Stimulated activated CD8-positive, alpha-beta memory T cell treated with anti-CD3 and anti-CD28 coated beads, Interleukin-7, amount 100 ng/mL, for 48 hours (primary cell): ENCODE results near the gene ACHE.
A peak's percentile ranks its signal among the peaks of the same experiment; 100 is the strongest.

Experiments
- DNase-seq, 2 donors: peaks; one replicate each; pipeline ENCODE4 v3.0.0-alpha.2; 2020; ENCODE audit warnings: low read depth in 1 of 2; ENCODE audit errors: extremely low read depth in 1 of 2

Gene ACHE

GRCh38 chr7:100886142-100886935, 9.3 kb downstream of the ACHE start:
- no peak for DNase-seq

DNA sequence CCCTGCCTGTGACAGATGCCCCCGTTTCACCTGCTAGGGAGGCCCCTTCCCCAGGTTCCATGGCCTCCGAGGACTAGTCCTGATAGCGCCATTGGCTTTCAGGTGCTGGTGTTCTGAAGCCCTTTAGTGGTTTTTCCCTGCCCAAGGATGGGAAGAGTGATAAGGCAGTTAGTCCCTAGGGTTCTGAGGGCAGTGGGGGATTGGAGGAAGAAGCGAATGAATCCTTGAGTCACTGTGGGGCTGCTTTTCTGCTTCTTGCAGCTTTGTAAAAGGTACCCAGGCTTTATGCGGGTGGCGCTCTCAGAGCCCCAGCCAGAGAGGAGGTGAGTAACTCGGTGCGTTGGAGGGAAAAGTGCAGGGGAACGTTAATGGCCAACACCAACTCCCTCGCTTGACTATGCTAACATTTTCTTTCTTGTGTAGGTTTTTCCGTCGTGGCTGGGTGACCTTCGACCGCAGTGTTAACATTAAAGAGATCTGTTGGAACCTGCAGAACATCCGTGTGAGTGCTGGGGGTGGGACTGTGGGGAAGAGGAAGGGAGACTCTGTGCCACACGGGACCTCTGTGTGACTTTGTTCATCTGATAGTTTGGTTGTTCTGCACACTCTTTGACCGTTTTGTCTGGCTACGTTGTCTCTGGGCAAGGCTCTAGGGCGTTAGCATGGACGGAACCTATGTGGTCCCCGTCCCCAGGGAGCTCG, 10.1 kb downstream of the ACHE start:
- no peak for DNase-seq

GRCh38 chr7:100884736-100885439, 10.8 kb downstream of the ACHE start:
- no peak for DNase-seq

DNA sequence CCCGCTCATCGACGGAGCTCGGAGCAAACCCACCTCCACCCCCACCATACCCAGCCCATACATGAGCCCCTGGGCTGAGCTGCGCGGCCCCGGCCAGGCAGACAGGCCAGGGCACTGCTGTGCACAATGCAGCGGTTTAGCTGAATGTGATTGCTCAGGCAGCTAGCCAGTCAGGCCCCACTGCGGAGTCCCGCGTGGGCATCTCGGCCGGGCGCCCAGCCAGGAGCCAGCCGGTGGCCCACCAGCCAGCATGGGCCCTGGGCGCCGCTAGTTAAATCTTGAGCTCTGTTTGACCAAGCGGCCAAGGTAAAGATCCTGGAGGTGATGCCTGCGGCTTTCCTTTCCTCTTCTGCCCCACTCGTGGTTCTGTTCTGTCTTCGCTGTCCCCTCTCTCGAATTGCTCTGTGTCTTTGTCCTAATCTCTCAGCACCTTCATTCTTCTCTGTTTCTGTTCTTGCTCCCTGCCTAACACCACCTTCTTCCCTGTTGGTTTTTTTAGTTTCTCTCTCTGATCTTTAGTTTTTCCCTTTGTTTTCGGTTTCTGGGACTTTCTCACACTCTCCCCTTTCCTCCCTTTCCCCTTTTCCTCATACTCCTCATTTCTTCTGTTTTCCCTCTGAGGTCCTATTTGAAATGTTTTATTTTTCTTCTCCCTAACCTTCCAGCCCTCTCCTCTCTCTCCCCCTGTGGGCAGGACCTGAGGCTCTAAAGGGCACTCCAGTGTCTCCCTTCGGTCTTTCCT, 12.7 kb downstream of the ACHE start:
- no peak for DNase-seq

DNA sequence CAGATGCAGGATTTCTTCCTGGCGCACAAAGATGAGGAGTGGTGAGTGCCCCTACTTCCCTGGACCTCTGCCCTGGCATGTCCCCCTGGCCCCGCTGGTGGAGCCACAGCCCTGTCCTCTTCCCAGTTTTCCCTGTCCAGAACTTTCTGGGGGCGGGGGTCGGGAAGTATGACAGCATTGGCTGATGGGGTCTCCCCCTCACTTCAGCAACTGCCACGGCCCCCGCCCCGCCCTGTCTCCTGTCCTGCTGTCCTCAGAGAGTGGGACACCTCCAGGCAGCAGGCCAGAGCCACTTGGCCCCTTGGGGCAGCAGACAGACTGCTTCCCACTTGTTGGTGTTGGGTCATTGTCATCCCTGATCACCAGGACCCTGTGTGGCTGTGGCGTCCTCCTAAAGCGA, 13.5 kb downstream of the ACHE start:
- no peak for DNase-seq

DNA sequence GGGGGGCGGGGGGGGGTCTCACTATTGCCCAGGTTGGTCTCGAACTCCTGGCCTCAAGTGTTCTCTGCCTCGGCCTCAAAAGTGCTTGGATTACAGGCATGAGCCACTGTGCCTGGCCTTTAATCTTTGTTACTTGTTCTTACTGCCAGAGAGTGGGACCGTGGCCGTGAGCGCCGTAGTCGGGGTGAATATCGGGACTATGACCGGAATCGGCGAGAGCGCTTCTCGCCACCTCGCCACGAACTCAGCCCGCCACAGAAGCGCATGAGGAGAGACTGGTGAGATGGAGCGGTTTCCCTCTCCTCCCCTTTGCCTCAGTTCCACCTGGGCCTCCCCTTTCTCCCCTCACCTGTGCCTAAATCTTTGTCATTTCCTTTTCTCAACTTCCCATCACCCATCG, 14.6 kb downstream of the ACHE start:
- DNase-seq = no peak

GRCh38 chr7:100880645-100881044, 15.0 kb downstream of the ACHE start:
- DNase-seq = no peak

DNA sequence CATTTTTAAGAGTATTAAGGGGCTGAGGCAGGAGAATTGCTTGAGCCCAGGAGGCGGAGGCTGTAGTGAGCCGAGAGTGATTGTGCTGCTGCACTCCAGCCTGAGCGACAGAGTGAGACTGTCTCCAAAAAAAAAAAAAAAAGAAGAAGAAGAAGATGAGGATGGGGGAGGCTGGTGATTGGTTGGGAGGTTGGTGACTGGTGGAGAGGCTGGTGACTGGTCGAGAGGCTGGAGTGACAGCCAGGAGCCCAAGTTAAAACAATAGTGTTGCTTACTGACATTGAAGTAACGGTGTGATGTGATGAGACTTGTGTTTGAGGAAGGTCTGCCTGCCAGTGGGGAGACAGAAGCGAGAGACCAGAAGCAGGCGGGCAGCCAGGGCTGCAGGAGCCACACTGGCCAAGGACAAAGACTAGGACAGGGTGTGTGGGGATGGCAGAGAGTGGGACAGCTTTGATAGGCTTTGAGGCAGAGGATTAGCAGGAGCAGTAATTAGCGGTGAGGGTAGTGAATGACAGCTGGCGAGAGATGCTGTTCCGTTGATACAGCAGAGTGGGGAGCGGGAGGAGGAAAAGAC, 15.9 kb downstream of the ACHE start:
- no peak for DNase-seq

GRCh38 chr7:100878685-100879084, 17.0 kb downstream of the ACHE start:
- no peak for DNase-seq

- DNase-seq = no peak
These were observed 17.7 kb downstream of the ACHE start for GRCh38 chr7:100878013-100878412.

DNA sequence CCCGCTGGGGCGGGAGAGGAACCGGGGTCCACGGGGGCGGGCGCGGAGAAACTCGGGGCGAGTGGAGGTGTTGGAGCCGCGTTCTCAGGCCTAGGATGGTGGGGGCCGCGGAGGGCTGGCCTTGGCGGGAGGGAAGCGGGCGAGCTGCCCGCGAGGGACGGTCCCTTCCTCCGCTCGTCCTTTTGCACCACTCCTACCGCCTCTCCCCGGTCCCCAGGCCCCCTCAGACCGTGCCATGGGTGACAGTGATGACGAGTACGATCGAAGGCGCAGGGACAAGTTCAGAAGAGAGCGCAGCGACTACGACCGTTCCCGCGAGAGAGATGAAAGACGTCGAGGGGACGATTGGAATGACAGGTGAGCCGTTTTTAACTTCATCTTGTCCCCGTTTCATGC, 20.3 kb downstream of the ACHE start:
- no peak for DNase-seq

DNA sequence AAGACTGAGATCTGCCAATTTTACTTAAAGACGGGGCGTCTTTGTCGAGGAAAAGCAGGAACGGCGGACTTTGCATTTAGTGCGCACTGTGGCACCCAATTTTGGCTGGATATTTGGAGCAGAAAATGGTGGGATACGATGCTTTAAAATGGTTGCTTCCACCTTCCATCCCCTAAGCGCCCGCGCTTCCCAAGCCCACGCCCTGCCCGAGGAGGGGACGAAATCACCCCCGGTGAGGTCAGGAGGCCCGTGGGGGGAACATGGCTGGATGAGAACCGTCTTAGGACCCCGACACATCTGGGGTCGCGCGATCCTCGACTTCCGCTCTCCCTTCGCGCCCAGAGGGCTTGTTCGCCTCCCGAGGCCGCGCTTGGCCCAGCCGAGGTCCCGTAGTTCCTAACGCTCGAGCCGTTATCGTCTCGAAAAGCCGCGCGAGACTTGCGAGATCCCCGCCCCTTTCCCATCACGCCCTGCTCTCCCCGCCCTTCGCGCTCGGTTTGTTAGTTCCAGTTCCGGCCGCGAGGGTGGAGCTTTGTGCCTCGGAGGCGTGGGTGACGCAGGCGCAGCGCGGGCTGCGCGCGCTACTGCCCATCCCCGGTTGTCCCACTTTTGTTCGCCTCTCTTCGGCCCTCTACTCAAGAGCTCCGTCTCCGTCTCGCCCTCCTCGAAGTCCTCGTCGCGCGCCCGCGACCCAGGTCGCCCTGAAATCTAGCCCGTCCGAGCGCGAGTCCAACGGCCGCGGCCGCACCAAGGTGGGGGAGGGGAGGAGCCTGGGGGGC, 20.9 kb downstream of the ACHE start, which contains the start of gene SRRT:
SRRT (plus strand) TSS at position 527 of the 779 bp plus-strand sequence. CDS start 488 bp downstream, outside the sequence.
- DNase-seq = peak; percentile 93 to 98

GRCh38 chr7:100874300-100874576, 21.4 kb downstream of the ACHE start:
- no peak for DNase-seq

DNA sequence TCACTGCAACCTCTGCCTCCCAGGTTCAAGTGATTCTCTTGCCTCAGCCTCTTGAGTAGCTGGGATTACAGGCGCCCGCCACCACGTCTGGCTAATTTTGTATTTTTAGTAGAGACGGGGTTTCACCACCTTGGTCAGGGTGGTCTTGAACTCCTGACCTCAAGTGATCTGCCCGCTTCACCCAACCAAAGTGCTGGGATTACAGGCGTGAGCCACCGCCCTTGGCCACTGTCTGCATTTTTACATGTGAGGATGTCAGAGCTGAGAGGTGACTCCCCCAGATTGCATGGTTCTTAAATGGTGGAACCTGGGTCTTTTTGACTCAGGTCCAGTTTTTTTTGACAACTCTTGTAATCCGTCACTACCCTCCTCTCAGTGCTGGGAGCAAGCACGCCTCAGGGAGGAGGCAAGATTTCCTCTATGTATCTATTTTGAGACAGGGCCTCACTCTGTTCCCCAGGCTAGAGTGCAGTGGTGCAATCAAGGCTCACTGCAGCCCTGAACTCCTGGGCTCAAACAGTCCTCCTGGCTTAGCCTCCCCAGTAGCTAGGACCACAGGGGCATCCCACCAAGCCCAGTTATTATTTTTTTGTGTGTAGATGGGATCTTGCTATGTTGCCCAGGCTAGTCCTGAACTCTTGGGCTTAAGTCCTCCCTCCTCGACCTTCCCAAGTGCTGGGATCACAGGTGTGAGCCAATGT, 21.9 kb downstream of the ACHE start:
- DNase-seq = no peak

GRCh38 chr7:100867776-100868485, 27.8 kb downstream of the ACHE start:
- DNase-seq = no peak

DNA sequence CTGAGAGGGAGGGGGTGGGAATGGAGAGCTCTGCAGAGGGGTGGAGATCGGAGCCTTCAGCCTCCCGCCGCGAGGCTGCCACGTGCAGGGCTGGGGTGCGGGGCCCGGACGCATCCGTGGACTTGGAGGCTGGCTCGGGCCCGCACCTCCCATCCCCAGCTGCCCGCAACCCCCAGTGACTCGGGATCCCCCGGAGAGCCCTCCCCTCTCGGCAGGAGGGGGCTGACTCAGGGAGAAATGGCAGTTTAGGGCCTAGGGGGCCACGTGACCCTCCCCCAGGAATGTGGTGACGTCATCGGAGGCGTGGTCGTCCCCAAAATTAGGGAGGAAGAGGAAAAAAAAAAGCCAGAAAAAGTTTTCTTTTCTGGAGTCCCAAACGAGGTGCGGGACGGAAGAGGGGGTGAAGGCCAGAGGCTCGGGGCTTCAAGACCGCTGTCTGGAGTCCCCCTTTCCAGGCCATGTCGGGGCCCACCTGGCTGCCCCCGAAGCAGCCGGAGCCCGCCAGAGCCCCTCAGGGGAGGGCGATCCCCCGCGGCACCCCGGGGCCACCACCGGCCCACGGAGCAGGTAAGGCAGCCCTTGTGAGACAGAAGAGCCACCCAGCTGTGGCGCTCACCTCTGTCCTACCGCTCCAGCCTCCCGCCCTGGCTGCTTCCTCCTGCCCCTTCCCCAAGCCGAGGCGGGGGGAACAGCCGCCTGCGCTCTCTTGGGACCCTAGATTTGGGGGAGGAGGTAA, 28.5 kb downstream of the ACHE start, which contains the start of gene TRIP6:
TRIP6 (plus strand) TSS at position 348 of the 736 bp plus-strand sequence; CDS start at position 459, 111 bp downstream.
- peak in 1 of 2 donors; percentile 59 for DNase-seq

DNA sequence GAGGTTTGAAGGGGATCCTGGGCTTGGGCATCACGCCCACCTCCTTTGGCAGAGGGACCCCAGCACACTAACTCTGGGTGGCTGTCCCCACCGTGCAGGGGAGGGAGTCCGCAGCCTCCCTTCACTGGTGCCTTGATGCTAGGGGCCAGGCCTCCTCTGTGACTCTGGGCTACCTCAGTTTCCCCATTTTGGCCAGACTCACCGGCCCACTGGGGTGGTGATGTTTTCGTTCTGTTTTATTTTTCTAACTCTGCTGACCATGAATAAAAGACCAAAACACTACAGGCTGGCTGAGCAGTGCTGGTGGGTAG, 29.0 kb downstream of the ACHE start:
- DNase-seq = no peak
